GM10266 (cell line): ENCODE results near the gene CD200.
"Not testable (repeated sequence)": the region's sequence is repeated elsewhere in the genome, so short reads cannot be mapped to it uniquely, and the experiment has no call there.

Experiments used
- DNase-seq: peaks from one replicate; pipeline ENCODE4 v3.0.0; 2012; ENCODE audit errors: extremely low spot score
- CTCF ChIP-seq: IDR thresholded peaks from 2 replicates; pipeline ENCODE4 v1.5.1; 2012; ENCODE audit warnings: mild to moderate bottlenecking, low read depth; ENCODE audit not compliant: control insufficient read depth, insufficient read depth; ENCODE audit errors: missing control alignments

The CD200 gene

GRCh38 chr3:112376992-112377391 lies 44.0 kb downstream of the CD200 start:
- DNase-seq, result no peak
- TF ChIP-seq CTCF, result no peak

GRCh38 chr3:112377568-112378071 lies 44.7 kb downstream of the CD200 start:
- no peak for TF ChIP-seq CTCF
- no peak for DNase-seq

- DNase-seq, result not testable (repeated sequence)
Measured at GRCh38 chr3:112378347-112378746, 45.4 kb downstream of the CD200 start.

GRCh38 chr3:112379020-112379690 lies 46.2 kb downstream of the CD200 start:
- no peak for DNase-seq
- TF ChIP-seq CTCF, result no peak

- no peak for TF ChIP-seq CTCF
- no peak for DNase-seq
Measured at GRCh38 chr3:112381673-112382542, 49.0 kb downstream of the CD200 start.

GRCh38 chr3:112382543-112383160 lies 49.7 kb downstream of the CD200 start:
- no peak for TF ChIP-seq CTCF
- no peak for DNase-seq

- no peak for DNase-seq
- TF ChIP-seq CTCF, result no peak
Measured at GRCh38 chr3:112384769-112385168, 51.8 kb downstream of the CD200 start.
